ENCODE results near the gene ROR2. TPM values are rescaled to one million over a fixed set of nuclear protein-coding genes. Genes with fewer than 3 reads are reported as not detected.
A peak's percentile ranks its signal among the peaks of the same experiment; 100 is the strongest.

Gene ROR2
- total and polyA plus RNA-seq, 2 of the 8 experiments (the other 6 are each of a cell fraction or from before 2014, with no cell fraction given): 2.7 to 4.3 TPM

DNA sequence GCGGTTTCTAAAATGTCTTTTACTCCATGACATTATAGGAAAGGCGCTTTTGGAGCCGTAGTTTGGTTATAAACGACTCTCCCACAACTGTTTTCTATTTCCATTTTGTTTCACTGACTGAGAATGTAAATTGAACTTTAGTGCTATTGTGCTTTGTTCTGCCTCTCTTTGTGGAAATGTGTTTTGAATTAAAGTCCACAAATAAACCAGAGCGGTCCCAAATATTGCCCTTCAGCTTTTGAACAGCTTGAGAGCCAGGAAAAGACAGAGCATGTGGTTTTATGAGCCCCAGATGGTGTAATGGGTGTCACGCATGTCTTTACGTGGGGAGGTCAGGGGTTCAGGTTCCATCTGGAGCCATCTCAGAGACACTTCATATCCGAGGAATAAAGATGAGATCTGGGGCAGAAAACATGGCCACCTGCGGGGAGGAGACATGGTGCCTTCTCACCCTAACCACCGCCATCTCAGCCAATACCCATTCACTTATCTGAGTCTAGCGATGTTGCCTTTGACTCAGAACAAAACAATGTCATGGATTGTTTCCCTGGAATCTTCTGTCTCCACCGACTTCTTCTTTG lies 42.5 kb upstream of the ROR2 start:
- CTCF ChIA-PET (ENCODE audit: partially characterized antibody): interaction anchor here (1.0 to 2.4 kb wide), 5 partner anchors 10 to 231 kb away, joined by 3 to 8 read pairs (median 4); no protein-coding TSS in a partner anchor
- no peaks in the 10 kb centered on the region for H3K36me3 ChIP-seq (ENCODE audit: control insufficient read depth in 2 of 4, insufficient read depth in 4 of 4, low read length in 3 of 4)
- H2BK15ac ChIP-seq (ENCODE audit: low read length): no peak overlapping the region
- no peak overlapping the region for H3K23ac ChIP-seq (ENCODE audit: insufficient read length)
- H4K91ac ChIP-seq (replicated peaks; ENCODE audit: insufficient read length, low read length): no peak overlapping the region
- H4K8ac ChIP-seq (ENCODE audit: extremely low read depth, insufficient read depth, low read length): no peak overlapping the region
- no peak overlapping the region for H2BK5ac ChIP-seq (ENCODE audit: low read depth, low read length)
- H3K4ac ChIP-seq (replicated peaks; ENCODE audit: insufficient read length, low read depth, low read length): no peak overlapping the region
- H3K4me3 ChIP-seq (ENCODE audit: extremely low read depth in 1 of 4, insufficient read depth in 2 of 4, low read depth in 3 of 4, low read length in 4 of 4): no peak overlapping the region
- no peaks in the 10 kb centered on the region for H4K20me1 ChIP-seq (replicated peaks in 1 of 2; ENCODE audit: control insufficient read depth in 1 of 2, insufficient read depth in 2 of 2, low read length in 2 of 2)
- peak in 1 of 2 experiments; percentile 23 for DNase-seq (ENCODE audit: low read depth in 1 of 2, low spot score in 2 of 2)
- H3K79me2 ChIP-seq (ENCODE audit: control insufficient read depth in 1 of 2, insufficient read depth in 2 of 2, low read length in 2 of 2): no peaks in the 10 kb centered on the region
- no peak overlapping the region for H2AK5ac ChIP-seq (ENCODE audit: low read depth, low read length)
- no peak overlapping the region for H3K18ac ChIP-seq (ENCODE audit: extremely low read depth, low read length)
- no peaks in the 10 kb centered on the region for H3K27me3 ChIP-seq (replicated peaks in 1 of 4; ENCODE audit: control insufficient read depth in 3 of 4, extremely low read depth in 1 of 4, insufficient read depth in 3 of 4, low read length in 3 of 4)
- no peak overlapping the region for H3K56ac ChIP-seq (replicated peaks; ENCODE audit: insufficient read length, low read depth, low read length)
- no peak overlapping the region for H2BK20ac ChIP-seq (ENCODE audit: low read length)
- no peaks in the 10 kb centered on the region for H3K23me2 ChIP-seq (ENCODE audit: low read depth, low read length)
- H2BK120ac ChIP-seq (replicated peaks; ENCODE audit: low read depth, low read length): no peak overlapping the region
- no peak overlapping the region for H3K27ac ChIP-seq (ENCODE audit: low read depth, low read length)
- no peaks in the 10 kb centered on the region for H3K4me1 ChIP-seq (replicated peaks in 1 of 4; ENCODE audit: control insufficient read depth in 3 of 4, insufficient read depth in 4 of 4, low read length in 3 of 4)
- H4K5ac ChIP-seq (ENCODE audit: insufficient read length, low read depth, low read length): no peak overlapping the region
- H2BK12ac ChIP-seq (ENCODE audit: low read depth, low read length): no peak overlapping the region
- no peak overlapping the region for H2AFZ ChIP-seq (ENCODE audit: low read length)
- FAIRE-seq: no peak
- no peak overlapping the region for H3K4me2 ChIP-seq (ENCODE audit: insufficient read depth in 1 of 2, low read depth in 2 of 2, low read length in 2 of 2)
- no peak overlapping the region for H3K9ac ChIP-seq (replicated peaks in 1 of 4; ENCODE audit: extremely low read depth in 1 of 4, low read depth in 3 of 4, low read length in 3 of 4)
- no peaks in the 10 kb centered on the region for H3K79me1 ChIP-seq (ENCODE audit: low read depth, low read length)
- 90% methylated on average over 12 of the region's 12 CpGs; no CpG with 5 or more reads in 1 of the 2 experiments for WGBS, 2 experiments (ENCODE audit: extremely low coverage in 1 of 2, insufficient coverage in 1 of 2, insufficient read length in 1 of 2, insufficient replicate concordance in 2 of 2, low coverage in 1 of 2, low lambda C conversion rate in 2 of 2, missing lambda C conversion rate in 1 of 2)
- no peaks in the 10 kb centered on the region for H3K9me3 ChIP-seq (ENCODE audit: insufficient read depth in 2 of 2, low read depth in 1 of 2, low read length in 1 of 2)
- H3K14ac ChIP-seq (ENCODE audit: insufficient read length): no peak overlapping the region
- POLR2A ChIA-PET (ENCODE audit: partially characterized antibody): no interaction called here
- no peak for TF ChIP-seq SP4 (IDR thresholded peaks at IDR 0.05; ENCODE audit: low read length)
- no peak for TF ChIP-seq SUZ12 (IDR thresholded peaks at IDR 0.05; ENCODE audit: low read length)
- TF ChIP-seq, protein P1, sequence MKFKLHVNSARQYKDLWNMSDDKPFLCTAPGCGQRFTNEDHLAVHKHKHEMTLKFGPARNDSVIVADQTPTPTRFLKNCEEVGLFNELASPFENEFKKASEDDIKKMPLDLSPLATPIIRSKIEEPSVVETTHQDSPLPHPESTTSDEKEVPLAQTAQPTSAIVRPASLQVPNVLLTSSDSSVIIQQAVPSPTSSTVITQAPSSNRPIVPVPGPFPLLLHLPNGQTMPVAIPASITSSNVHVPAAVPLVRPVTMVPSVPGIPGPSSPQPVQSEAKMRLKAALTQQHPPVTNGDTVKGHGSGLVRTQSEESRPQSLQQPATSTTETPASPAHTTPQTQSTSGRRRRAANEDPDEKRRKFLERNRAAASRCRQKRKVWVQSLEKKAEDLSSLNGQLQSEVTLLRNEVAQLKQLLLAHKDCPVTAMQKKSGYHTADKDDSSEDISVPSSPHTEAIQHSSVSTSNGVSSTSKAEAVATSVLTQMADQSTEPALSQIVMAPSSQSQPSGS (IDR thresholded peaks at IDR 0.05; ENCODE audit: low read length): no peak
- no peak for TF ChIP-seq SP2 (IDR thresholded peaks at IDR 0.05; ENCODE audit: low read length)
- TF ChIP-seq CTBP2 (IDR thresholded peaks at IDR 0.05; ENCODE audit: borderline replicate concordance, insufficient read depth, insufficient read length, low read length): no peak
- no peak for TF ChIP-seq KDM1A (IDR thresholded peaks at IDR 0.05; ENCODE audit: borderline replicate concordance, low read length)
- TF ChIP-seq POU5F1 (IDR thresholded peaks at IDR 0.05; ENCODE audit: low read depth, low read length): no peak
- TF ChIP-seq MAFK (IDR thresholded peaks at IDR 0.05; ENCODE audit: low read depth, low read length): no peak
- TF ChIP-seq HDAC6 (IDR thresholded peaks at IDR 0.05; ENCODE audit: low read depth, low read length): no peak
- no peak for TF ChIP-seq CREB1 (IDR thresholded peaks at IDR 0.05)
- TF ChIP-seq, protein P2, sequence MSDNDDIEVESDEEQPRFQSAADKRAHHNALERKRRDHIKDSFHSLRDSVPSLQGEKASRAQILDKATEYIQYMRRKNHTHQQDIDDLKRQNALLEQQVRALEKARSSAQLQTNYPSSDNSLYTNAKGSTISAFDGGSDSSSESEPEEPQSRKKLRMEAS (IDR thresholded peaks at IDR 0.05): no peak
- no peak for TF ChIP-seq CBX5 (IDR thresholded peaks at IDR 0.05; ENCODE audit: low read depth, low read length)

All from H1 (cell line).